Natural killer cell (primary cell): ENCODE data around the gene SELENOI. TPM values are rescaled to one million over a fixed set of nuclear protein-coding genes. Genes with fewer than 3 reads are reported as not detected.

Experiments used
- ATAC-seq, 3 donors: fragments of 150-1000 bp in 2 of 3; fragments of 200-7000 bp in 1 of 3; cut with Tn5 transposase; 1 replicate in 1 of 3; 2 replicates in 2 of 3; pipeline ENCODE4 v1.10.0; 2021; ENCODE audit warnings: mild to moderate bottlenecking in 2 of 3, moderate library complexity in 2 of 3
- DNase-seq, 2 donors: peaks; one replicate each; pipeline versions ENCODE4 v3.0.0 to v3.0.0-alpha.2; 2013 to 2021; ENCODE audit warnings: mixed read lengths in 1 of 2
- H3K27ac ChIP-seq: one replicate; pipeline ENCODE4 v1.5.1; 2013; ENCODE audit warnings: mild to moderate bottlenecking, low read length
- H3K27me3 ChIP-seq: one replicate; pipeline ENCODE4 v1.6.1; 2013; ENCODE audit warnings: low read length; ENCODE audit not compliant: control insufficient read depth, insufficient read depth
- H3K36me3 ChIP-seq: one replicate; pipeline ENCODE4 v1.6.1; 2013; ENCODE audit warnings: low read length; ENCODE audit not compliant: control insufficient read depth, insufficient read depth
- H3K4me1 ChIP-seq: one replicate; pipeline ENCODE4 v1.6.1; 2013; ENCODE audit warnings: low read length; ENCODE audit not compliant: control insufficient read depth, insufficient read depth
- H3K4me3 ChIP-seq: one replicate; pipeline ENCODE4 v1.5.1; 2013; ENCODE audit warnings: low read length
- H3K9me3 ChIP-seq: one replicate; pipeline ENCODE4 v1.6.1; 2013; ENCODE audit warnings: low read length; ENCODE audit not compliant: control insufficient read depth, insufficient read depth
- H3K27ac Mint-ChIP-seq, 2 donors: one replicate each; pipeline ENCODE4 v1.8.0; 2022; ENCODE audit warnings: mild to moderate bottlenecking in 2 of 2, mixed read lengths in 2 of 2, moderate library complexity in 1 of 2
- H3K27me3 Mint-ChIP-seq, 2 donors: one replicate each; pipeline ENCODE4 v1.8.0; 2022; ENCODE audit warnings: low read depth in 2 of 2, mixed read lengths in 2 of 2
- H3K36me3 Mint-ChIP-seq: one replicate; pipeline ENCODE4 v1.8.0; 2022; ENCODE audit warnings: mixed read lengths
- H3K4me1 Mint-ChIP-seq, 2 donors: one replicate each; pipeline ENCODE4 v1.8.0; 2022; ENCODE audit warnings: mixed read lengths in 2 of 2
- H3K4me3 Mint-ChIP-seq: one replicate; pipeline ENCODE4 v1.8.0; 2022; ENCODE audit warnings: mild to moderate bottlenecking, moderate library complexity, mixed read lengths
- H3K9me3 Mint-ChIP-seq, 2 donors: one replicate each; pipeline ENCODE4 v1.8.0; 2022; ENCODE audit warnings: mixed read lengths in 2 of 2
- WGBS: methylation state at CpG from one replicate; pipeline ENCODE4 v1.1.7; 2013; ENCODE audit warnings: missing lambda C conversion rate; ENCODE audit not compliant: insufficient coverage; 5-methylcytosine and 5-hydroxymethylcytosine counted together
- intact Hi-C: fragments of 100-400 bp; cut with micrococcal nuclease; formaldehyde crosslinking; loops from one replicate; pipeline ENCODE4 v1.14.2; 2022
- total RNA-seq, 4 donors: library from RNA; stranded (reverse); fragments of 120-200 nt in 1 of 4; gene quantifications; one replicate each; pipeline versions ENCODE4 v1.2.3 to v1.2.4, GENCODE V29; 2013 to 2022
- TF ChIP-seq, protein P1 (sequence below): fragments of 200-600 bp; IDR thresholded peaks from one replicate; pipeline ENCODE4 v1.8.0; 2022; ENCODE audit warnings: antibody characterized with exemption

Gene SELENOI
- total RNA-seq, 3 donors from 2014 or later (not counting 1 experiment from before 2014, with no cell fraction given) = 28.1 to 47.6 (median 36.4) TPM

GRCh38 chr2:26298638-26299393 is 47.1 kb upstream of the SELENOI start:
- H3K27me3 ChIP-seq = no peaks in the 10 kb centered on the region
- TF ChIP-seq, protein P1, sequence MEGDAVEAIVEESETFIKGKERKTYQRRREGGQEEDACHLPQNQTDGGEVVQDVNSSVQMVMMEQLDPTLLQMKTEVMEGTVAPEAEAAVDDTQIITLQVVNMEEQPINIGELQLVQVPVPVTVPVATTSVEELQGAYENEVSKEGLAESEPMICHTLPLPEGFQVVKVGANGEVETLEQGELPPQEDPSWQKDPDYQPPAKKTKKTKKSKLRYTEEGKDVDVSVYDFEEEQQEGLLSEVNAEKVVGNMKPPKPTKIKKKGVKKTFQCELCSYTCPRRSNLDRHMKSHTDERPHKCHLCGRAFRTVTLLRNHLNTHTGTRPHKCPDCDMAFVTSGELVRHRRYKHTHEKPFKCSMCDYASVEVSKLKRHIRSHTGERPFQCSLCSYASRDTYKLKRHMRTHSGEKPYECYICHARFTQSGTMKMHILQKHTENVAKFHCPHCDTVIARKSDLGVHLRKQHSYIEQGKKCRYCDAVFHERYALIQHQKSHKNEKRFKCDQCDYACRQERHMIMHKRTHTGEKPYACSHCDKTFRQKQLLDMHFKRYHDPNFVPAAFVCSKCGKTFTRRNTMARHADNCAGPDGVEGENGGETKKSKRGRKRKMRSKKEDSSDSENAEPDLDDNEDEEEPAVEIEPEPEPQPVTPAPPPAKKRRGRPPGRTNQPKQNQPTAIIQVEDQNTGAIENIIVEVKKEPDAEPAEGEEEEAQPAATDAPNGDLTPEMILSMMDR = no peak
- DNase-seq = peak; percentile 27 to 67
- no peak overlapping the region for H3K27ac Mint-ChIP-seq
- H3K36me3 Mint-ChIP-seq = no peaks in the 10 kb centered on the region
- no peaks in the 10 kb centered on the region for H3K4me1 Mint-ChIP-seq
- intact Hi-C loops = loop anchor here (2.0 kb wide), 1 partner anchor 54 kb away; the partner anchor contains the start of genes HADHA and HADHB
- ATAC-seq = peak; percentile 53 to 60 (median 55)
- 6% methylated on average over 30 of the region's 30 CpGs for WGBS
- H3K9me3 ChIP-seq = no peaks in the 10 kb centered on the region
- no peak overlapping the region for H3K4me3 Mint-ChIP-seq
- H3K4me1 ChIP-seq = peaks cover 20% of the 10 kb centered on the region
- H3K27me3 Mint-ChIP-seq = no peaks in the 10 kb centered on the region
- no peaks in the 10 kb centered on the region for H3K9me3 Mint-ChIP-seq
- no peaks in the 10 kb centered on the region for H3K36me3 ChIP-seq
- peak overlapping the region; percentile 59 for H3K27ac ChIP-seq
- H3K4me3 ChIP-seq = peak overlapping the region; percentile 65

- Mint-ChIP-seq H3K27me3 (no peaks in the 10 kb centered on the region), H3K36me3 (no peaks in the 10 kb centered on the region), H3K27ac (no peak overlapping the region), H3K4me1 (no peaks in the 10 kb centered on the region), H3K4me3 (no peak overlapping the region), H3K9me3 (no peaks in the 10 kb centered on the region)
- 2% methylated on average over 8 of the region's 9 CpGs for WGBS
- H3K4me1 ChIP-seq = peaks cover 20% of the 10 kb centered on the region
- peak overlapping the region; percentile 65 for H3K4me3 ChIP-seq
- H3K27ac ChIP-seq = peak overlapping the region; percentile 59
- intact Hi-C loops = loop anchor here (2.0 kb wide), 1 partner anchor 55 kb away; the partner anchor contains the start of genes HADHA and HADHB
- H3K27me3 ChIP-seq = no peaks in the 10 kb centered on the region
- peak in 1 of 2 donors; percentile 61 for DNase-seq
- TF ChIP-seq, protein P1 = no peak
- H3K9me3 ChIP-seq = no peaks in the 10 kb centered on the region
- peak; percentile 62 to 79 (median 75) for ATAC-seq
- no peaks in the 10 kb centered on the region for H3K36me3 ChIP-seq
Measured at GRCh38 chr2:26299471-26300101, 46.4 kb upstream of the SELENOI start.

- Mint-ChIP-seq H3K27me3 (no peaks in the 10 kb centered on the region), H3K4me3 (no peak overlapping the region), H3K9me3 (no peaks in the 10 kb centered on the region), H3K27ac (no peak overlapping the region), H3K4me1 (no peaks in the 10 kb centered on the region), H3K36me3 (no peaks in the 10 kb centered on the region)
- 55% methylated on average over 19 of the region's 22 CpGs for WGBS
- no peak overlapping the region for H3K4me3 ChIP-seq
- peak overlapping the region; percentile 59 for H3K27ac ChIP-seq
- no peaks in the 10 kb centered on the region for H3K36me3 ChIP-seq
- H3K27me3 ChIP-seq = no peaks in the 10 kb centered on the region
- ATAC-seq (peak in 2 of 3 donors; percentile 43 to 50), DNase-seq (peak in 1 of 2 donors; percentile 54)
- intact Hi-C loops = no loop called here
- no peaks in the 10 kb centered on the region for H3K9me3 ChIP-seq
- peaks cover 20% of the 10 kb centered on the region for H3K4me1 ChIP-seq
- TF ChIP-seq, protein P1 = no peak
Measured at GRCh38 chr2:26300234-26300925, 45.6 kb upstream of the SELENOI start.
